H1 (cell line): Measurements from ENCODE around the gene BORCS6. TPM values are rescaled to one million over a fixed set of nuclear protein-coding genes. Genes with fewer than 3 reads are reported as not detected.

Experiments
- EGR1 ChIP-seq: IDR thresholded peaks from 2 replicates; pipeline ENCODE4 v1.6.1; 2011; ENCODE audit warnings: low read depth, low read length, borderline replicate concordance
- FOSL1 ChIP-seq: IDR thresholded peaks from 2 replicates; pipeline ENCODE4 v1.6.1; 2011; ENCODE audit warnings: mild to moderate bottlenecking, low read depth, low read length, moderate library complexity; ENCODE audit not compliant: insufficient read depth
- HDAC6 ChIP-seq: IDR thresholded peaks from one replicate; pipeline ENCODE4 v1.7.1; 2012; ENCODE audit warnings: low read depth, mild to moderate bottlenecking, inconsistent platforms, low read length, moderate library complexity
- POLR2AphosphoS5 ChIP-seq: IDR thresholded peaks from 2 replicates; pipeline ENCODE4 v1.6.1; 2011; ENCODE audit warnings: low read depth, low read length
- SAP30 ChIP-seq: fragments of 300-600 bp; sonication (generic); IDR thresholded peaks from 2 replicates; pipeline ENCODE4 v1.7.1; 2012; ENCODE audit warnings: low read length, moderate library complexity, mild to moderate bottlenecking, inconsistent platforms; ENCODE audit not compliant: insufficient read depth, insufficient replicate concordance
- SIX5 ChIP-seq: IDR thresholded peaks from 2 replicates; pipeline ENCODE4 v1.6.1; 2011; ENCODE audit warnings: mild to moderate bottlenecking, low read depth, low read length
- TBP ChIP-seq: IDR thresholded peaks from 2 replicates; pipeline ENCODE4 v1.6.1; 2011; ENCODE audit warnings: low read depth, low read length, improper control_type of control experiment
- TCF12 ChIP-seq: IDR thresholded peaks from 2 replicates; pipeline ENCODE4 v1.6.1; 2011; ENCODE audit warnings: low read depth, mild to moderate bottlenecking, low read length
- YY1 ChIP-seq: IDR thresholded peaks from 2 replicates; pipeline ENCODE4 v1.6.1; 2011; ENCODE audit warnings: low read depth, mild to moderate bottlenecking, low read length
- polyA plus RNA-seq, 7 experiments: library from polyadenylated mRNA; depleted of rRNA in 3 of 7; stranded (reverse) in 5 of 7; unstranded in 2 of 7; fragments of >200 nt in 5 of 7; fragments of 200-250 nt in 2 of 7; gene quantifications; 1 replicate in 5 of 7; 2 replicates in 1 of 7; 4 replicates in 1 of 7; pipeline versions ENCODE4 v1.2.1 to v1.2.3, GENCODE V29; 2011 to 2013; ENCODE audit warnings: missing spikeins in 2 of 7, mixed read lengths in 2 of 7
- total RNA-seq: library from RNA; stranded (reverse); fragmentation: NEBNext Ultra II Directional; extraction: Animal tissue kit (Norgen Biotek cat#: 25700); gene quantifications from 2 replicates; pipeline ENCODE4 v1.2.1, GENCODE V29; 2021
- TF ChIP-seq, protein P1 (sequence below): fragments of 300-600 bp; sonication (generic); IDR thresholded peaks from 2 replicates; pipeline ENCODE4 v1.7.1; 2012; ENCODE audit warnings: low read length, moderate library complexity, mild to moderate bottlenecking, inconsistent platforms; ENCODE audit not compliant: insufficient replicate concordance

The BORCS6 gene
- total and polyA plus RNA-seq, 2 of the 8 experiments (the other 6 are each of a cell fraction or from before 2014, with no cell fraction given) = 3.3 to 3.6 TPM

DNA sequence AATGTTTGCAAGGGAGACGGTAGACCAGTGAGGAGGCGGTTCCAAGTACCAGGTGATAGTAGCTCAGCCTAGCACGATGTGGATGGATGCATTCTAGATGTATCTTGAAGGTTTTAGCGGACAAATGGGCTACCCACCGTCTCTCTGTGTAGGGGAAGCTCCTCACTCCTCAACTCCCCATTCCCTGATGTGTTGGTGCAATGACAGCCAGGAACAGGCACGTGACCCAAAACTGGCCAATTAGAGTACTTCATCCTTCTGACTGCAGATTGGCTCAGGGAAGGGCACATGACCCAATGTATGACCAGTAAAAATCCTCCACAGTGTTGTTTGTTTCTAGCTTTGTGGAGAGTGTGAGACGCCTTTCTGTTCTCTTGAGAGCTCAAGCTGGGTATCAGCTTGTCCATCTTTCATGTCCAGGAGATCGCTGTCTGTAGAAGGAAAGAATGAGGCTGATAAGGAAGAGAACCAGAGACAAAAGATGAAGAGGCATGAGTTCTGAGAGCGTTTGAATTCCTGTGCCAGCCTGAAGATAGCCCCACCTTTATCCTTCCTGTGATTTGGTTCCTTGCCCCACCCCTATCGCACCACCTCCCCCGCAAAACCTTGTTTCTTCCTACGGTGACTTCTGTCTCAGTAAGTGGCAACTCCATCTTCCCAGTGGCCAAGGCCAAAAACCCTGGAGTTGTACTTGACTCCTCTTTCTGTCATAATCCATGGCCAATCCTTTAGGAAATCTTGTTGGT is 2.3 kb upstream of the BORCS6 start (continued):
- TF ChIP-seq, protein P1, sequence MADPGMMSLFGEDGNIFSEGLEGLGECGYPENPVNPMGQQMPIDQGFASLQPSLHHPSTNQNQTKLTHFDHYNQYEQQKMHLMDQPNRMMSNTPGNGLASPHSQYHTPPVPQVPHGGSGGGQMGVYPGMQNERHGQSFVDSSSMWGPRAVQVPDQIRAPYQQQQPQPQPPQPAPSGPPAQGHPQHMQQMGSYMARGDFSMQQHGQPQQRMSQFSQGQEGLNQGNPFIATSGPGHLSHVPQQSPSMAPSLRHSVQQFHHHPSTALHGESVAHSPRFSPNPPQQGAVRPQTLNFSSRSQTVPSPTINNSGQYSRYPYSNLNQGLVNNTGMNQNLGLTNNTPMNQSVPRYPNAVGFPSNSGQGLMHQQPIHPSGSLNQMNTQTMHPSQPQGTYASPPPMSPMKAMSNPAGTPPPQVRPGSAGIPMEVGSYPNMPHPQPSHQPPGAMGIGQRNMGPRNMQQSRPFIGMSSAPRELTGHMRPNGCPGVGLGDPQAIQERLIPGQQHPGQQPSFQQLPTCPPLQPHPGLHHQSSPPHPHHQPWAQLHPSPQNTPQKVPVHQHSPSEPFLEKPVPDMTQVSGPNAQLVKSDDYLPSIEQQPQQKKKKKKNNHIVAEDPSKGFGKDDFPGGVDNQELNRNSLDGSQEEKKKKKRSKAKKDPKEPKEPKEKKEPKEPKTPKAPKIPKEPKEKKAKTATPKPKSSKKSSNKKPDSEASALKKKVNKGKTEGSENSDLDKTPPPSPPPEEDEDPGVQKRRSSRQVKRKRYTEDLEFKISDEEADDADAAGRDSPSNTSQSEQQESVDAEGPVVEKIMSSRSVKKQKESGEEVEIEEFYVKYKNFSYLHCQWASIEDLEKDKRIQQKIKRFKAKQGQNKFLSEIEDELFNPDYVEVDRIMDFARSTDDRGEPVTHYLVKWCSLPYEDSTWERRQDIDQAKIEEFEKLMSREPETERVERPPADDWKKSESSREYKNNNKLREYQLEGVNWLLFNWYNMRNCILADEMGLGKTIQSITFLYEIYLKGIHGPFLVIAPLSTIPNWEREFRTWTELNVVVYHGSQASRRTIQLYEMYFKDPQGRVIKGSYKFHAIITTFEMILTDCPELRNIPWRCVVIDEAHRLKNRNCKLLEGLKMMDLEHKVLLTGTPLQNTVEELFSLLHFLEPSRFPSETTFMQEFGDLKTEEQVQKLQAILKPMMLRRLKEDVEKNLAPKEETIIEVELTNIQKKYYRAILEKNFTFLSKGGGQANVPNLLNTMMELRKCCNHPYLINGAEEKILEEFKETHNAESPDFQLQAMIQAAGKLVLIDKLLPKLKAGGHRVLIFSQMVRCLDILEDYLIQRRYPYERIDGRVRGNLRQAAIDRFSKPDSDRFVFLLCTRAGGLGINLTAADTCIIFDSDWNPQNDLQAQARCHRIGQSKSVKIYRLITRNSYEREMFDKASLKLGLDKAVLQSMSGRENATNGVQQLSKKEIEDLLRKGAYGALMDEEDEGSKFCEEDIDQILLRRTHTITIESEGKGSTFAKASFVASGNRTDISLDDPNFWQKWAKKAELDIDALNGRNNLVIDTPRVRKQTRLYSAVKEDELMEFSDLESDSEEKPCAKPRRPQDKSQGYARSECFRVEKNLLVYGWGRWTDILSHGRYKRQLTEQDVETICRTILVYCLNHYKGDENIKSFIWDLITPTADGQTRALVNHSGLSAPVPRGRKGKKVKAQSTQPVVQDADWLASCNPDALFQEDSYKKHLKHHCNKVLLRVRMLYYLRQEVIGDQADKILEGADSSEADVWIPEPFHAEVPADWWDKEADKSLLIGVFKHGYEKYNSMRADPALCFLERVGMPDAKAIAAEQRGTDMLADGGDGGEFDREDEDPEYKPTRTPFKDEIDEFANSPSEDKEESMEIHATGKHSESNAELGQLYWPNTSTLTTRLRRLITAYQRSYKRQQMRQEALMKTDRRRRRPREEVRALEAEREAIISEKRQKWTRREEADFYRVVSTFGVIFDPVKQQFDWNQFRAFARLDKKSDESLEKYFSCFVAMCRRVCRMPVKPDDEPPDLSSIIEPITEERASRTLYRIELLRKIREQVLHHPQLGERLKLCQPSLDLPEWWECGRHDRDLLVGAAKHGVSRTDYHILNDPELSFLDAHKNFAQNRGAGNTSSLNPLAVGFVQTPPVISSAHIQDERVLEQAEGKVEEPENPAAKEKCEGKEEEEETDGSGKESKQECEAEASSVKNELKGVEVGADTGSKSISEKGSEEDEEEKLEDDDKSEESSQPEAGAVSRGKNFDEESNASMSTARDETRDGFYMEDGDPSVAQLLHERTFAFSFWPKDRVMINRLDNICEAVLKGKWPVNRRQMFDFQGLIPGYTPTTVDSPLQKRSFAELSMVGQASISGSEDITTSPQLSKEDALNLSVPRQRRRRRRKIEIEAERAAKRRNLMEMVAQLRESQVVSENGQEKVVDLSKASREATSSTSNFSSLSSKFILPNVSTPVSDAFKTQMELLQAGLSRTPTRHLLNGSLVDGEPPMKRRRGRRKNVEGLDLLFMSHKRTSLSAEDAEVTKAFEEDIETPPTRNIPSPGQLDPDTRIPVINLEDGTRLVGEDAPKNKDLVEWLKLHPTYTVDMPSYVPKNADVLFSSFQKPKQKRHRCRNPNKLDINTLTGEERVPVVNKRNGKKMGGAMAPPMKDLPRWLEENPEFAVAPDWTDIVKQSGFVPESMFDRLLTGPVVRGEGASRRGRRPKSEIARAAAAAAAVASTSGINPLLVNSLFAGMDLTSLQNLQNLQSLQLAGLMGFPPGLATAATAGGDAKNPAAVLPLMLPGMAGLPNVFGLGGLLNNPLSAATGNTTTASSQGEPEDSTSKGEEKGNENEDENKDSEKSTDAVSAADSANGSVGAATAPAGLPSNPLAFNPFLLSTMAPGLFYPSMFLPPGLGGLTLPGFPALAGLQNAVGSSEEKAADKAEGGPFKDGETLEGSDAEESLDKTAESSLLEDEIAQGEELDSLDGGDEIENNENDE = no peak
- TF ChIP-seq SAP30 (no peak), EGR1 (peak; percentile 57; the same call in 1 of the 2 replicates), YY1 (no peak), TBP (peak; percentile 80), HDAC6 (no peak), SIX5 (no peak), FOSL1 (no peak), TCF12 (no peak), POLR2AphosphoS5 (peak; percentile 75; the same call in 1 of the 2 replicates)
